T-helper 1 cell treated with Interleukin-12 subunit alpha and Interleukin-12 subunit beta and Interleukin-4 antibody, amounts not matched to agents 30 μg/mL and 1 μg/mL, for 36 hours (primary cell): ENCODE data around the gene ERBIN.
A peak's percentile ranks its signal among the peaks of the same experiment; 100 is the strongest.

Experiments used
- H3K27ac Mint-ChIP-seq: one replicate; pipeline ENCODE4 v1.8.0; 2021; ENCODE audit warnings: mild to moderate bottlenecking, mixed read lengths
- H3K27me3 Mint-ChIP-seq: one replicate; pipeline ENCODE4 v1.8.0; 2021; ENCODE audit warnings: low read depth, mixed read lengths
- H3K36me3 Mint-ChIP-seq: one replicate; pipeline ENCODE4 v1.8.0; 2021; ENCODE audit warnings: low read depth, mixed read lengths
- H3K4me1 Mint-ChIP-seq: one replicate; pipeline ENCODE4 v1.8.0; 2021; ENCODE audit warnings: low read depth, mixed read lengths
- H3K4me3 Mint-ChIP-seq: one replicate; pipeline ENCODE4 v1.8.0; 2021; ENCODE audit warnings: mild to moderate bottlenecking, moderate library complexity, mixed read lengths
- H3K9me3 Mint-ChIP-seq: one replicate; pipeline ENCODE4 v1.8.0; 2021; ENCODE audit warnings: mixed read lengths

The ERBIN gene

DNA sequence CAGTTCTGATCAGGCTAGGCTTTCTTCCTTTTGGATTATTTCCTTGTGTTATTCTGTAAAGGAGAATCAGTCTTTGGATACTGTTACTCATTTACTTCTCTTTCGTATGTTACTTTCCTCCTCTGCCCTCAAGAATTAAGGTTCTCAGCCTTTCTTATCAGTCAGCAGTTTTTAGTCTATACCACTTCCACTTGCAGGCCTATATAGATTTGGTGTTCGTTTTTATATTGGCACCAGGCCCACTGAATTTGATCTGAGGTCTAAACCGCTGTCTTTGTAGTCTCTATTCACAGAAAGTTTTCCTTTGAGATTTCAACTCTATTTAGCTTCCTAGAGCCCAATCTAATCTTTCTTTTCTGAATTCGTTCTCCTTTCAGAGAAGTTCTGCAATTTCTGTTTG is 62.8 kb downstream of the ERBIN start:
- H3K9me3 Mint-ChIP-seq = no peaks in the 10 kb centered on the region
- no peak overlapping the region for H3K27ac Mint-ChIP-seq
- no peak overlapping the region for H3K4me3 Mint-ChIP-seq
- H3K36me3 Mint-ChIP-seq = peaks cover 11% of the 10 kb centered on the region
- no peaks in the 10 kb centered on the region for H3K27me3 Mint-ChIP-seq
- H3K4me1 Mint-ChIP-seq = peaks cover 8% of the 10 kb centered on the region

DNA sequence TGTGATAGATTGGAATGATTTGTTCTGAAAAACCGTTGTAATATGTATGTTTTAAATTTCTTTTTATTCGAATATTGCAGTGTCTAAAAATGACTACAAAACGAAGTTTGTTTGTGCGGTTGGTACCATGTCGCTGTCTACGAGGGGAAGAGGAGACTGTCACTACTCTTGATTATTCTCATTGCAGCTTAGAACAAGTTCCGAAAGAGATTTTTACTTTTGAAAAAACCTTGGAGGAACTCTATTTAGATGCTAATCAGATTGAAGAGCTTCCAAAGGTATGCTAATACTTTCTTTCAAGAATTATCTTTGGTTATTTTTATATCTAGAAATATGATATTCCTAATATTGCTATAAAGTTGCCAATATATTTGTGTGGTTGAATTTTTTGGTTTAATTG is 66.3 kb downstream of the ERBIN start:
- Mint-ChIP-seq H3K4me1 (peaks cover 4% of the 10 kb centered on the region), H3K4me3 (no peak overlapping the region), H3K27ac (no peak overlapping the region), H3K9me3 (no peaks in the 10 kb centered on the region), H3K27me3 (no peaks in the 10 kb centered on the region), H3K36me3 (peaks cover 28% of the 10 kb centered on the region)

DNA sequence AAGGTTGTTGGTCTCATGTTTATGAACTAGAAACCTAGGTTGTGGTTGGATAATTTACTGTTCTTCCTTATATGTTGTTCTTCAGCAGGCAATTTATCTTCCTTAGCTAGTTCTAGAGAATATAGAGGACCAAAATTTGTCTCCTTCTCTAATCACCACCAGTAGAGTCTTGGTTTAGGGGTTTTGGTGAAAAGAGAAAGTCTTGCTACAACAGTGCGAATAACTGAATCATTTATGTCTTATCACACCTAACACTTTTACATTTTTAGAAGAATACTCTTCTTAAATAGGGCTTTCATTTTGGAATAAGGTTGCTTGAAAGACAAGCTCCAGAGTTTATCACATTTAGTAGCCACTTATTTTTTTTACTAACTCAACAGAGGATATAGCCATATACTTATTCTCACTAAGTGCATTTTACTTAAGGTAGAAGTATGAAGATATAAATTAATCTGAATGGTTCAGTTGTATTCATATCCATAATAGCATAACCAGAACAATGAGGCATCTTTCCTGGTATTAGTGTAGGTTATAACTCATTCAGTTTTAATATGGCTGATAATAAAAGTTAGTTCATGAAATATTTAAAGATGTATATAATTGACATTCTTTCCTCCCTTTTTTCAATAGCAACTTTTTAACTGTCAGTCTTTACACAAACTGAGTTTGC is 67.9 kb downstream of the ERBIN start:
- H3K9me3 Mint-ChIP-seq = no peaks in the 10 kb centered on the region
- H3K4me3 Mint-ChIP-seq = no peak overlapping the region
- H3K27me3 Mint-ChIP-seq = no peaks in the 10 kb centered on the region
- no peak overlapping the region for H3K27ac Mint-ChIP-seq
- peaks cover 25% of the 10 kb centered on the region for H3K36me3 Mint-ChIP-seq
- peaks cover under 1% of the 10 kb centered on the region for H3K4me1 Mint-ChIP-seq

DNA sequence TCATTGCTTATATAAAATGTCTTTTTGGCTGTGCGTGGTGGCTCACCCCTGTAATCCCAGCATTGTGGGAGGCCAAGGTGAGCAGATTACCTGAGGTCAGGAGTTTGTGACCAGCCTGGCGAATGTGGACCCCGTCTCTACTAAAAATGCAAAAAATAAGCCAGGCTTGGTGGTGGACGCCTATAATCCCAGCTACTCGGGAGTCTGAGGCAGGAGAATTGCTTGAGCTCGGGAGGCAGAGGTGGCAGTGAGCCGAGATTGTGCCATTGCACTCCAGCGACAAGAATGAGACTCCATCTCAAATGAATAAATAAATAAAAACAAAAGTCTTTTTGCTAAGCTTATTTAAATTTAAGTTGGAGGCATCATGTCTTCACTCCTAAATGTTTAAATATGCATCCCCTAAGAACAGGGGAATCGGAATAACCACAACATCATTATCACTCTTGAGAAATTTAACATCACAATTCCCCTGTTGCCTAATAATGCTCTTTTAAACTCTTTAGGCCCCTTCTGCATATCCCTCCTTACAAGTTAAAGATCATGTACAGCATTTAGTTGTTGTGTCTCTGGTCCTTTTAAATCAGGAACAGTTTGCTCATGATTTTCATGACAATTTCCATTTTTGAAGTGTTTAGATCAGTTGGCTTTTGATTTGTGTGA is 72.8 kb downstream of the ERBIN start:
- Mint-ChIP-seq H3K36me3 (peaks cover 40% of the 10 kb centered on the region), H3K4me3 (no peak overlapping the region), H3K27me3 (no peaks in the 10 kb centered on the region), H3K4me1 (peaks cover 16% of the 10 kb centered on the region), H3K27ac (no peak overlapping the region), H3K9me3 (no peaks in the 10 kb centered on the region)

DNA sequence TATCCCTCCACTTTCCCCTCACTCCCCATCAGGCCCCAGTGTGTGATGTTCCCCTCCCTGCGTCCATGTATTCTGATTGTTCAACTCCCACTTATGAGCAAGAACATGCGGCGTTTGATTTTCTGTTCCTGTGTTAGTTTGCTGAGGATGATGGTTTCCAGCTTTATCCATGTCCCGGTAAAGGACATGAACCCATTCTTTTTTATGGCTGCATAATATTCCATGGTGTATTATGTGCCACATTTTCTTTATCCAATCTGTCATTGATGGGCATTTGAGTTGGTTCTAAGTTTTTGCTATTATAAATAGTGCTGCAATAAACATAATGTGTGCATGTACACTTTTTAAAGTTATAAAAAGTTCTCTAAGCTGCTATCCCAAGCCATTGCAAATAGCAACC is 75.6 kb downstream of the ERBIN start:
- peaks cover 17% of the 10 kb centered on the region for H3K4me1 Mint-ChIP-seq
- H3K27me3 Mint-ChIP-seq = no peaks in the 10 kb centered on the region
- peaks cover 41% of the 10 kb centered on the region for H3K36me3 Mint-ChIP-seq
- no peak overlapping the region for H3K27ac Mint-ChIP-seq
- H3K9me3 Mint-ChIP-seq = peaks cover 5% of the 10 kb centered on the region
- H3K4me3 Mint-ChIP-seq = no peak overlapping the region

DNA sequence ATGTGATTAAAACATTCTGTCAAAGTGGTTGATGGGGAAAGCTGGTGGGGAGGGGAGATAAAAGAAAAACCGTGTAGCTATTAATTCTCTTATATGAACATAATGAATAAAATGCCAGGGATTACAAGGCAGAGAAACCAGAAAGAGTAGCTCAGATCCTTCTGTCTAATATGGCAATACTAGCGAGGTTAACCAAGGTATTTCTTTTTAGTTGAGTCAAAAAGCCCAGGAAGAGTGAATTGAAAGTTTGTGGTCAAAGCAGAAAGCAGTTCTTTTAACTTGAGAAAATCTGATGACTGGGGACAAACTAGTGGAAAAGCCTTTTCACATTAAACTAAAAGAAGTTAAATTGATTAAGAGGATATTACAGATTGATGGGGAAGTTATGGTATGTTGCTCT is 76.0 kb downstream of the ERBIN start:
- H3K4me1 Mint-ChIP-seq = peaks cover 17% of the 10 kb centered on the region
- H3K27ac Mint-ChIP-seq = no peak overlapping the region
- peaks cover 5% of the 10 kb centered on the region for H3K9me3 Mint-ChIP-seq
- peaks cover 37% of the 10 kb centered on the region for H3K36me3 Mint-ChIP-seq
- no peak overlapping the region for H3K4me3 Mint-ChIP-seq
- H3K27me3 Mint-ChIP-seq = no peaks in the 10 kb centered on the region

DNA sequence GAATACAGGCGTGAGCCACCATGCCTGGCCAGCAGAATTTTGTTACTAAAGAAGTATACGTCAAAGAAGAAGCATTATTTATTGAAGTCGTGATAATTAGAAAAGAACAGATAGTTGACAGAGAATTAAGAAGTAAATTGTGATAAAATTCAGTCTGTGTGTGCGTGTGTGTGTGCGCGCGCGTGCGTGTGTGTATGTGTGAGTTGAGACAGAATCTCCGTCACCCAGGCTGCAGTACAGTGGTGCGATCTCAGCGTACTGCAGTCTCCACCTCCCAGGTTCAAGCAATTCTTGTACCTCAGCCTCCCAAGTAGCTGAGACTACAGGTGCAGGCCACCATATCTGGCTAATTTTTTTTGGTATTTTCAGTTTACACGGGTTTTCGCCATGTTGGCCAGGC is 77.8 kb downstream of the ERBIN start:
- H3K36me3 Mint-ChIP-seq = peaks cover 37% of the 10 kb centered on the region
- peaks cover 5% of the 10 kb centered on the region for H3K9me3 Mint-ChIP-seq
- H3K27ac Mint-ChIP-seq = no peak overlapping the region
- H3K27me3 Mint-ChIP-seq = no peaks in the 10 kb centered on the region
- H3K4me3 Mint-ChIP-seq = no peak overlapping the region
- H3K4me1 Mint-ChIP-seq = peaks cover 20% of the 10 kb centered on the region

DNA sequence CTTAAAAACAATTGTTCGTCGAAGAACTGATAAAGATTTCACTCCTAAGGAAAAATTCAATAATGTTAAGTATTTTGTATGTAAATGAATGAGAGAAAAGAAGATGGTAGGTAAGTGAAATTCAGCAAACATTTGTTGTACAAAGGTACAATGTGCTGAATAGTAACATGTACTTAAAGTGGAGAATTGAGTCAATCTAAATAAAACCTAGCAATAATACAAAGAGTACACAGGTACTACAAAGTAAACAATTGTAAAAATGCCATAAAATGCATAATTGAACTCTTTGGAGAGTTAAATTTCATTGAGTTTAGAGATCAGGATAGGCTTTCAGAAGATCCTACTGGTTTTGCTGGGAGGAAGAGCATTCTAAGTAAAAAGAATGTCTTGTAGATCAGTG is 82.9 kb downstream of the ERBIN start:
- peaks cover 27% of the 10 kb centered on the region for H3K4me1 Mint-ChIP-seq

DNA sequence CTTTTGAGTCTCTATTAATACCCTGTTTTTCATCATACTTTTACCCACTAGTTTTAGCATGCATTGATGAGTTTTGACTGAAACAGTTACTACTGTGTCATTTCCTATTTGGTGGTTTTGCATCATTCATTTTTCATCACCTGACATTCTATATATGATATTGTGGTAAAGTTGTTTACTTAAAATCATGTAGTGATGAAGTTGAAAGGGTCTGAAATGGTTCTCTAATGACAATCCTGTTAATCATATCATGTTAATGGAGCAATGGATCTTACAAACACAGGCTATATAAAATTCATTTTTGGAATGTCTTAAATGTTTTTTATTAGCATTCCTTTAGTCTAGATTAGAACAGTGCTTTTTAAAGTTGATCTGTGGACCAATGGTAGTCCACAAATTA is 84.1 kb downstream of the ERBIN start:
- Mint-ChIP-seq H3K9me3 (no peaks in the 10 kb centered on the region), H3K36me3 (peaks cover 10% of the 10 kb centered on the region), H3K4me3 (no peak overlapping the region), H3K27ac (no peak overlapping the region), H3K27me3 (no peaks in the 10 kb centered on the region), H3K4me1 (peaks cover 27% of the 10 kb centered on the region)

More for the DNA sequence above, 82.9 kb downstream of the ERBIN start:
- Mint-ChIP-seq H3K9me3 (peaks cover 5% of the 10 kb centered on the region), H3K4me3 (no peak overlapping the region), H3K27ac (no peak overlapping the region), H3K27me3 (no peaks in the 10 kb centered on the region), H3K36me3 (peaks cover 18% of the 10 kb centered on the region)

DNA sequence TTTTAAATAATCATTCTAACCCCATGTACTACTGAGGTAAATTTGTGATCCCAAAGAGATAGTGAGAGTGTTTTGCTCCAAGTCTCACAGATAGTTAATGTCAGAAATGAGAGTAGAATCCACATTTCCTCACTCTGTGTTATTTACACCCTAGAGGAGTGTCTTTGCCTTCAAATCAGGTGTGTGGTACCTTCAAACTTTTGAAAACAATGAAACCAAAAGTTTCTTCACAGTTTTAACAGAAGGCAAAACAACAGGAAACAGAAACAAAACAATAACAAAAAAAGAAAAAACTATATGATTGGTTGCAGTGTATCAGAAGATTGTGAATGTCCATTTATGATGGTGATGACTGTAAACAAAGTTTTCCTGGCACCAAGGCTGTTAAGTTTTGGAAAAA is 85.9 kb downstream of the ERBIN start:
- Mint-ChIP-seq H3K27ac (peak overlapping the region; percentile 46), H3K36me3 (peaks cover 4% of the 10 kb centered on the region), H3K4me1 (peaks cover 27% of the 10 kb centered on the region), H3K9me3 (no peaks in the 10 kb centered on the region), H3K27me3 (no peaks in the 10 kb centered on the region), H3K4me3 (no peak overlapping the region)

DNA sequence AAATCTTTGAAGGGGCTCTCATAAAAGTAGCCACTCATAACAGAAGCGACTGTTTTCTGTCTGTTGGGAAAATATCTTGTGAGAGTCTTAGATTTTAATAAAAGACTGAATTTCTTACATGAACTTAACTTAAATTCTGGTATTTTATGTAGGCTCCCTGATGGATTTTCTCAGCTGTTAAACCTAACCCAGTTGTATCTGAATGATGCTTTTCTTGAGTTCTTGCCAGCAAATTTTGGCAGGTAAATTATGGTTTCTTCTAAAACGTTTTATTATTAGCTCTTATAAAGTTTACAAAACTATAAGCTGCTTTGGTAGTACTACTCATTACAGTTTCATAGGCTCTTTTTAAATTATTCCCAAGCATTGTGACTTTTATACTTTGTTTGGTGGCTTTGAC is 87.0 kb downstream of the ERBIN start:
- Mint-ChIP-seq H3K36me3 (peaks cover 4% of the 10 kb centered on the region), H3K4me3 (no peak overlapping the region), H3K27ac (no peak overlapping the region), H3K9me3 (no peaks in the 10 kb centered on the region), H3K27me3 (no peaks in the 10 kb centered on the region), H3K4me1 (peaks cover 34% of the 10 kb centered on the region)

DNA sequence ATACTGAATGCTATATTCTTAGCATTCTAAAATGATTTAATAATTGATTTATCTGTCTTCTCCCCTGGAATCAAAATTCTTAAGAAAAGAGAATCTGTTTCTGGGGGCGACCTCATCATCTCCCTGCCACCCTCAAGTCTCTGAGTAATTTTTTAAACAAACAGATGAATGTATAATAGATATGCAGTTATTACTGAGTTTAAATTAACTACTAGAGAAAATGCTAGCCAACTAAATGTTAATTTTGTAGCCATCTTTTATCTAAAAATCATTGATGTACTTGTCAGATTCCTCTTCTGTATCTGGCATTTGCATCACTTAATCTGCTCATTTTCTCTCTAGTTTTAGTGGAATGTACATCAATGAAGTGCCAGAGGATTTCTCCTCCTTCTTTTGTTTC is 87.5 kb downstream of the ERBIN start:
- Mint-ChIP-seq H3K4me1 (peaks cover 35% of the 10 kb centered on the region), H3K27me3 (no peaks in the 10 kb centered on the region), H3K36me3 (peaks cover 6% of the 10 kb centered on the region), H3K4me3 (no peak overlapping the region), H3K9me3 (no peaks in the 10 kb centered on the region), H3K27ac (no peak overlapping the region)

DNA sequence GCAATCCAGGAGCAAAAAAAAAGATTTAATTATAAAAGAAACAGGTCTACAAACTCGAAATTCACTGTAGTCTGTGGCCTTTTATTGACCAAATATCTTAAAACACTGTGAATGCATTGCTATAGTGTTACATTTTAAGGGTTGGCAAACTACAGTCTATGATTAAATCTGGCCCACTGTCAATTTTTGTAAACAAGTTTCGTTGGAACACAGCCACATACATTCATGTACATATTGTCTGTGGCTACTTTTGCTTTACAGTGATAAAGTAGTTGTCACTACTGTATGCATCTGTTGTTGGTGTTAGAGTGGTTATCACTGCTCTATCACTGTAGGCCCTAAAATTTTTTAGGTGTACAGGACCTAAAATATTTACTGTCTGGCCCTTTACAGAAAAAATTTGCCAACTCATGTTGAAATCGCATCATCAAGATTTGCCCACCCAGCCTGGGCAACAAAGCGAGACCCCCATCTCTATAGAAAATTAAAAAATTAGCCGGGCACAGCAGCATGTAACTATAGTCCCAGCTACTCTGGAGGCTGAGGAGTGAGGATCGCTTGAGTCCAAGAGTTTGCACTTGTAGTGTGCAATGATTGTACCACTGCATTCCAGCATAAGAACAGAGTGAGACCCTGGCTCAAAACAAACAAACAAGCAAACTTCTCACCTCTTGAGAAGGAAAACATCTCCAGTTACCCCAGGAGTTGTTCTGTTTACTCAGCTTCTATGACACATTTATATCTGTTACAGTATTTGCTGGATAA is 89.0 kb downstream of the ERBIN start:
- H3K4me1 Mint-ChIP-seq = peaks cover 27% of the 10 kb centered on the region
- H3K27me3 Mint-ChIP-seq = no peaks in the 10 kb centered on the region
- H3K4me3 Mint-ChIP-seq = no peak overlapping the region
- peaks cover 10% of the 10 kb centered on the region for H3K36me3 Mint-ChIP-seq
- no peaks in the 10 kb centered on the region for H3K9me3 Mint-ChIP-seq
- no peak overlapping the region for H3K27ac Mint-ChIP-seq

DNA sequence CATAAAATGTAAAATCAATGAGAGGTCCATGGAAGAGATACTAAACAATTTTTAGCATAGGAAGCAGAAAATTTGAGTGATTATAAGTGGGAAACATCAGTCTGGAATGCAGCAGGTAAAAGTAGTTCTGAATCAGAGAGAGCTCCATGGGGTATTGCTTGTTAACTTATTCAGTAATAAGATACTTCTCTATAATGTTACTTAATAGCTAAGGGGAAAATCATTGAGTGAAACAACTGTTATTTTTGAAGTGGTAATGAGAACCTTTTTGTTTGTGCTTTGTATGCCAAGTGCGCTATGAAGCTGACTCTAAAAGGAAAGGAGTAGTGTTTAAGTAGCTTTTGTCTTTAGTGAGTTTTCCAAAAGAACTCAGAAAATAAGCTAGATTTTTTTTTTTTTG is 95.2 kb downstream of the ERBIN start:
- H3K27ac Mint-ChIP-seq = no peak overlapping the region
- H3K27me3 Mint-ChIP-seq = no peaks in the 10 kb centered on the region
- no peaks in the 10 kb centered on the region for H3K9me3 Mint-ChIP-seq
- no peak overlapping the region for H3K4me3 Mint-ChIP-seq
- peaks cover 11% of the 10 kb centered on the region for H3K4me1 Mint-ChIP-seq
- peaks cover 12% of the 10 kb centered on the region for H3K36me3 Mint-ChIP-seq

DNA sequence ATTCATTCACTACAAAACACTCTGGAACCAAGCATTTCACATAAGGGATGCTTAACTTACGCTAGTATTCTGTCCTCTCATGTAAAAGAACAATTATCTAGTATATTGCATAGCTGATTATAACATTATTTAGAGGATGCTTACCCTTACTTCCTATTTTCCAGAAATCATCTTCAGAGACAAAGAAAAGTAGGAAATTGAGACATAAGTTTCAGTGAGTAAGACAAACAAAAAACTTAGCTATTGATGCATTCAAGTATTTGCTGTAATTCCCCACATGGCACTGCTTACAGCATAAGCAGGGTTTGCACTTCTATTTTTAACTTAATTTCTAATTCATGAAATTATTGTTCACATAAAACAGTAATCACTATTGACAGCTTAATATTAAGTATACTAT is 112.9 kb downstream of the ERBIN start:
- H3K27me3 Mint-ChIP-seq = no peaks in the 10 kb centered on the region
- H3K27ac Mint-ChIP-seq = no peak overlapping the region
- peaks cover 26% of the 10 kb centered on the region for H3K36me3 Mint-ChIP-seq
- no peaks in the 10 kb centered on the region for H3K9me3 Mint-ChIP-seq
- H3K4me3 Mint-ChIP-seq = no peak overlapping the region
- H3K4me1 Mint-ChIP-seq = no peaks in the 10 kb centered on the region
